Hepatocyte (in vitro differentiated cells): ENCODE data around the gene PNPLA2.

Source experiments
- EZH2 ChIP-seq: fragments of 200-600 bp; sonication (generic); IDR thresholded peaks from 2 replicates; pipeline ENCODE4 v1.6.1; 2016; ENCODE audit warnings: antibody characterized with exemption, mild to moderate bottlenecking, borderline replicate concordance
- EZH2phosphoT487 ChIP-seq: fragments of 200-600 bp; sonication (generic); IDR thresholded peaks from one replicate; pipeline ENCODE4 v1.6.1; 2018; ENCODE audit warnings: antibody characterized with exemption, mild to moderate bottlenecking, low read depth, moderate library complexity; ENCODE audit not compliant: unreplicated experiment, severe bottlenecking
- TF ChIP-seq, protein P1 (sequence below): fragments of 200-600 bp; sonication (generic); IDR thresholded peaks from 2 replicates; pipeline ENCODE4 v1.5.1; 2016; ENCODE audit warnings: antibody characterized with exemption, mild to moderate bottlenecking; ENCODE audit not compliant: poor library complexity

DNA sequence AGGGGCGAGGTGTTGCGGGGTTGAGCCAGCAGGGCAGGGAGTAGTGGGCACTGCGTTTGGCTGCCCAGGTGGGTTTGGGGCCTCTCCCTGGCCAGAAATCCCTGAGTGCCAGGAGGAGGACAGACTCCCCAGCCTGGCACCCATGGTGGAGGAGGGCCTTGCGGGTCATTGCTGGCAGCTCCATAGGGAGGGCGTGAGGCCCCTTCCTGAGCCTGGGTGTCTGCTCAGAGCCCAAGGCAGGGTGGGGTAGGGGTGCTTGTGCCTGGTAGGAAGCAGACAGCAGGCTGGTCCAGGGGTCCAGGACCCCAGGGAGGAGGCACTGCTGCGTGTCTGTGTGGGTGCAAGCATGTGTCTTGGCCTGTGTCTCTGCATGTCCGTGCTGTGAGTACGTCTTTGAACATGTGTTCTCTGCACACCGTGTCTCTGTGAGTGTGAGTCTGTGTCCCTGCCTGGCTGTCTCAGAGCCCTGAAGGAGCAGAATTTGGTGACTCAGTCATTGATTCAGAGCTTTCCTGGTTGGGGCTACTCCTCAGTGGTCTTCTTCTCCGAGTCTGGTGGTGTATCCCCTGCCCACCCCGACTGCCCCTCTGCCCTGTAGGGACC lies 27.9 kb downstream of the PNPLA2 start:
- TF ChIP-seq EZH2, result no peak
- TF ChIP-seq, protein P1, sequence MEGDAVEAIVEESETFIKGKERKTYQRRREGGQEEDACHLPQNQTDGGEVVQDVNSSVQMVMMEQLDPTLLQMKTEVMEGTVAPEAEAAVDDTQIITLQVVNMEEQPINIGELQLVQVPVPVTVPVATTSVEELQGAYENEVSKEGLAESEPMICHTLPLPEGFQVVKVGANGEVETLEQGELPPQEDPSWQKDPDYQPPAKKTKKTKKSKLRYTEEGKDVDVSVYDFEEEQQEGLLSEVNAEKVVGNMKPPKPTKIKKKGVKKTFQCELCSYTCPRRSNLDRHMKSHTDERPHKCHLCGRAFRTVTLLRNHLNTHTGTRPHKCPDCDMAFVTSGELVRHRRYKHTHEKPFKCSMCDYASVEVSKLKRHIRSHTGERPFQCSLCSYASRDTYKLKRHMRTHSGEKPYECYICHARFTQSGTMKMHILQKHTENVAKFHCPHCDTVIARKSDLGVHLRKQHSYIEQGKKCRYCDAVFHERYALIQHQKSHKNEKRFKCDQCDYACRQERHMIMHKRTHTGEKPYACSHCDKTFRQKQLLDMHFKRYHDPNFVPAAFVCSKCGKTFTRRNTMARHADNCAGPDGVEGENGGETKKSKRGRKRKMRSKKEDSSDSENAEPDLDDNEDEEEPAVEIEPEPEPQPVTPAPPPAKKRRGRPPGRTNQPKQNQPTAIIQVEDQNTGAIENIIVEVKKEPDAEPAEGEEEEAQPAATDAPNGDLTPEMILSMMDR, result no peak
- TF ChIP-seq EZH2phosphoT487, result no peak
